H9 (cell line): ENCODE results near the gene NR4A2. TPM values are rescaled to one million over a fixed set of nuclear protein-coding genes. Genes with fewer than 3 reads are reported as not detected.

Source experiments
- DNase-seq: peaks from one replicate; pipeline ENCODE4 v3.0.0-alpha.2; 2017
- H2AFZ ChIP-seq: one replicate; pipeline ENCODE4 v1.6.1; 2013; ENCODE audit warnings: mild to moderate bottlenecking, low read length, control low read depth, moderate library complexity
- H2AK5ac ChIP-seq: 2 replicates; pipeline ENCODE4 v1.6.1; 2013; ENCODE audit warnings: low read length, control low read depth, mixed read lengths; ENCODE audit not compliant: insufficient read length
- H2BK120ac ChIP-seq: one replicate; pipeline ENCODE4 v1.6.1; 2013; ENCODE audit warnings: low read depth, mild to moderate bottlenecking, low read length, control low read depth, inconsistent platforms; ENCODE audit not compliant: poor library complexity, severe bottlenecking
- H2BK12ac ChIP-seq: 2 replicates; pipeline ENCODE4 v1.6.1; 2013; ENCODE audit warnings: low read length, control low read depth, mixed read lengths, low read depth; ENCODE audit not compliant: insufficient read length
- H2BK15ac ChIP-seq: 2 replicates; pipeline ENCODE4 v1.6.1; 2013; ENCODE audit warnings: low read depth, low read length, control low read depth
- H2BK20ac ChIP-seq: one replicate; pipeline ENCODE4 v1.6.1; 2013; ENCODE audit warnings: low read depth, mild to moderate bottlenecking, low read length, control low read depth, inconsistent platforms; ENCODE audit not compliant: poor library complexity, severe bottlenecking
- H2BK5ac ChIP-seq: 2 replicates; pipeline ENCODE4 v1.6.1; 2013; ENCODE audit warnings: low read length, control low read depth, mixed read lengths; ENCODE audit not compliant: insufficient read length
- H3K14ac ChIP-seq: 2 replicates; pipeline ENCODE4 v1.6.1; 2013; ENCODE audit warnings: low read length, control low read depth; ENCODE audit not compliant: insufficient read depth
- H3K18ac ChIP-seq: 2 replicates; pipeline ENCODE4 v1.6.1; 2013; ENCODE audit warnings: low read depth, mild to moderate bottlenecking, mixed read lengths, low read length, control low read depth; ENCODE audit not compliant: insufficient read length
- H3K23ac ChIP-seq: 2 replicates; pipeline ENCODE4 v1.6.1; 2013; ENCODE audit warnings: low read length, control low read depth, mixed read lengths, low read depth; ENCODE audit not compliant: insufficient read length
- H3K23me2 ChIP-seq: 2 replicates; pipeline ENCODE4 v1.6.1; 2013; ENCODE audit warnings: low read depth, mild to moderate bottlenecking, mixed read lengths, low read length, control low read depth; ENCODE audit not compliant: insufficient read length, poor library complexity, severe bottlenecking
- H3K27ac ChIP-seq: 2 replicates; pipeline ENCODE4 v1.5.1; 2013; ENCODE audit warnings: low read length, control low read depth, mixed read lengths, low read depth; ENCODE audit not compliant: insufficient read length
- H3K27me3 ChIP-seq: 2 replicates; pipeline ENCODE4 v1.6.1; 2013; ENCODE audit warnings: low read length, control low read depth, inconsistent platforms; ENCODE audit not compliant: insufficient read depth
- H3K4ac ChIP-seq: 2 replicates; pipeline ENCODE4 v1.6.1; 2013; ENCODE audit warnings: low read depth, mild to moderate bottlenecking, control low read depth, inconsistent platforms, low read length, moderate library complexity
- H3K4me1 ChIP-seq: 2 replicates; pipeline ENCODE4 v1.6.1; 2013; ENCODE audit warnings: low read length, control low read depth, inconsistent platforms; ENCODE audit not compliant: insufficient read depth
- H3K4me2 ChIP-seq: 2 replicates; pipeline ENCODE4 v1.6.1; 2013; ENCODE audit warnings: low read length, control low read depth, mixed read lengths; ENCODE audit not compliant: insufficient read length, insufficient read depth
- H3K56ac ChIP-seq: 2 replicates; pipeline ENCODE4 v1.6.1; 2013; ENCODE audit warnings: low read depth, mild to moderate bottlenecking, mixed read lengths, low read length, control low read depth; ENCODE audit not compliant: insufficient read length
- H3K79me1 ChIP-seq: 2 replicates; pipeline ENCODE4 v1.6.1; 2013; ENCODE audit warnings: low read depth, mild to moderate bottlenecking, moderate library complexity, low read length, control low read depth, inconsistent platforms; ENCODE audit not compliant: insufficient read depth, poor library complexity, severe bottlenecking
- H3K79me2 ChIP-seq: 2 replicates; pipeline ENCODE4 v1.6.1; 2013; ENCODE audit warnings: low read length, control low read depth, inconsistent platforms; ENCODE audit not compliant: insufficient read depth
- H3K9ac ChIP-seq: 2 replicates; pipeline ENCODE4 v1.6.1; 2013; ENCODE audit warnings: low read length, control low read depth, mixed read lengths; ENCODE audit not compliant: insufficient read length; ENCODE audit errors: extremely low read depth
- H3K9me3 ChIP-seq: one replicate; pipeline ENCODE4 v1.6.1; 2013; ENCODE audit warnings: low read depth, low read length, inconsistent platforms; ENCODE audit not compliant: control insufficient read depth
- H3T11ph ChIP-seq: one replicate; pipeline ENCODE4 v1.6.1; 2013; ENCODE audit warnings: mild to moderate bottlenecking, low read length, control low read depth, inconsistent platforms
- H4K20me1 ChIP-seq: one replicate; pipeline ENCODE4 v1.6.1; 2013; ENCODE audit not compliant: control insufficient read depth, insufficient read length, insufficient read depth
- H4K5ac ChIP-seq: 2 replicates; pipeline ENCODE4 v1.6.1; 2013; ENCODE audit warnings: low read depth, mild to moderate bottlenecking, mixed read lengths, low read length, control low read depth; ENCODE audit not compliant: insufficient read length
- H4K8ac ChIP-seq: replicated peaks from 2 replicates; pipeline ENCODE4 v1.6.1; 2013; ENCODE audit warnings: low read length, control low read depth, mixed read lengths, low read depth; ENCODE audit not compliant: insufficient read length
- H4K91ac ChIP-seq: 2 replicates; pipeline ENCODE4 v1.6.1; 2013; ENCODE audit warnings: low read depth, mild to moderate bottlenecking, moderate library complexity, mixed read lengths, low read length, control low read depth; ENCODE audit not compliant: insufficient read length
- H3K27ac Mint-ChIP-seq, 3 experiments: 2 replicates in 2 of 3; 3 replicates in 1 of 3; pipeline ENCODE4 v1.8.0; 2020 to 2021; ENCODE audit warnings: mixed read lengths in 3 of 3, mild to moderate bottlenecking in 1 of 3, moderate library complexity in 1 of 3
- H3K27me3 Mint-ChIP-seq: 2 replicates; pipeline ENCODE4 v1.8.0; 2021; ENCODE audit warnings: low read depth, mild to moderate bottlenecking, moderate library complexity, mixed read lengths
- H3K36me3 Mint-ChIP-seq, 3 experiments: 2 replicates in 2 of 3; 3 replicates in 1 of 3; pipeline ENCODE4 v1.8.0; 2020 to 2021; ENCODE audit warnings: low read depth in 3 of 3, mixed read lengths in 3 of 3; ENCODE audit not compliant: insufficient read depth in 1 of 3
- H3K4me1 Mint-ChIP-seq, 2 experiments: 2 replicates each; pipeline ENCODE4 v1.8.0; 2020; ENCODE audit warnings: mixed read lengths in 2 of 2
- H3K4me3 Mint-ChIP-seq, 2 experiments: 2 replicates in 1 of 2; 3 replicates in 1 of 2; pipeline ENCODE4 v1.8.0; 2020 to 2021; ENCODE audit warnings: mild to moderate bottlenecking in 2 of 2, mixed read lengths in 2 of 2, moderate library complexity in 1 of 2
- H3K9me3 Mint-ChIP-seq, 2 experiments: 2 replicates in 1 of 2; 3 replicates in 1 of 2; pipeline ENCODE4 v1.8.0; 2020; ENCODE audit warnings: mild to moderate bottlenecking in 2 of 2, mixed read lengths in 2 of 2, moderate library complexity in 1 of 2
- WGBS: extraction: QIAGEN DNeasy Blood & Tissue Kit; methylation state at CpG from one replicate; pipeline ENCODE4 v1.1.7; 2013; ENCODE audit warnings: missing lambda C conversion rate, low lambda C conversion rate, mixed read lengths; ENCODE audit not compliant: insufficient read length; ENCODE audit errors: extremely low coverage; 5-methylcytosine and 5-hydroxymethylcytosine counted together
- total RNA-seq: library from RNA; stranded (reverse); gene quantifications from 2 replicates; pipeline ENCODE4 v1.2.1, GENCODE V29; 2021
- TF ChIP-seq, protein P1 (sequence below): fragments of 200-600 bp; sonication (generic); conservative IDR thresholded peaks from 3 replicates; pipeline ENCODE4 v1.8.0; 2021; ENCODE audit warnings: antibody characterized with exemption, mild to moderate bottlenecking

NR4A2 gene
- total RNA-seq, 1 experiment from 2014 or later = 2.0 TPM

DNA sequence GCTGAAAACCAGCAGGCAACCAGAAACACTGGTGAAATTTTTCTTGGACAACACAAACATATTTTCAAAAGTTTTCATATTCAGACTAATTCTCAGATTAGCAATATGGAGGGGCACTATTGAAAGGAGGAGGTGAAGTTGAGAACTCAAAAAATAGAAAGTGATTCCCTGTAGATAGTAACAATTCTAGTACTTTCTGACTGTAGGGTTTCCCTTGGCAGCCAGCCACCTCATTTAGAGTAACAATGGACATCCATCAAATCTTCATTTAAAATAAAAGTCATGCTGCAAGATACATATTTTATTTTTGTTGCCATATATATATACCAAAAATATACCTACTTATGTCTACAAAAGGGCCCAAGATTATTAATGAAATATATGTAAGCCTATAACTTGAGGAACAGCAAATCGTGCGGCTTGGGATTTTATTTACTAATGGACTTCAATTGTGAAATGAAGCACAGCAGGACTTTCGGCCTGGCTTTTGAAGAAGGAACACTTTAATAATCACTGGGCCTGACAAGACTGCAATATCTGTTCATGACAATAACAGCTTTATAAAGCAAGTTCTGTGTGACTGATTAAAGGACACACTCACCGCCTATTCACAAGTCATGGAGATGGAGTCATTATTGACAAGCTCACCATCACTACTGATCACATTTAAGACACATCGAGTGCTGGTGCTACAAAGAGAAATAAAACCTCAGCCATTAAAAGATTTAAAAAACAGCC is 6.8 kb upstream of the NR4A2 start:
- Histone ChIP-seq H2BK15ac (no peak overlapping the region), H4K8ac (no peak overlapping the region), H2BK12ac (no peak overlapping the region), H3K9me3 (no peaks in the 10 kb centered on the region), H3K4ac (no peak overlapping the region), H4K5ac (no peak overlapping the region), H2AFZ (no peak overlapping the region), H4K20me1 (no peaks in the 10 kb centered on the region), H3K27me3 (no peaks in the 10 kb centered on the region), H3K23ac (no peak overlapping the region), H3T11ph (no peak overlapping the region), H2BK120ac (no peak overlapping the region), H3K9ac (no peak overlapping the region), H3K4me2 (no peak overlapping the region), H3K14ac (no peak overlapping the region), H2BK20ac (no peak overlapping the region), H4K91ac (no peak overlapping the region), H2AK5ac (no peak overlapping the region), H3K4me1 (no peaks in the 10 kb centered on the region; the same call in 1 of the 2 replicates), H3K79me2 (no peaks in the 10 kb centered on the region), H3K56ac (no peak overlapping the region), H3K18ac (no peak overlapping the region), H3K79me1 (no peaks in the 10 kb centered on the region), H2BK5ac (no peak overlapping the region), H3K27ac (no peak overlapping the region), H3K23me2 (peaks cover 17% of the 10 kb centered on the region)
- Mint-ChIP-seq H3K27ac (no peak overlapping the region), H3K27me3 (peaks cover 8% of the 10 kb centered on the region; the same call in 1 of the 2 replicates), H3K36me3 (no peaks in the 10 kb centered on the region; a peak in 1 of 7 replicates), H3K4me3 (no peak overlapping the region), H3K4me1 (peaks cover 39 to 41% of the 10 kb centered on the region in 2 experiments), H3K9me3 (no peaks in the 10 kb centered on the region; a peak in 1 of 5 replicates)
- WGBS = no CpG with 5 or more reads among the region's 5 CpGs
- TF ChIP-seq, protein P1, sequence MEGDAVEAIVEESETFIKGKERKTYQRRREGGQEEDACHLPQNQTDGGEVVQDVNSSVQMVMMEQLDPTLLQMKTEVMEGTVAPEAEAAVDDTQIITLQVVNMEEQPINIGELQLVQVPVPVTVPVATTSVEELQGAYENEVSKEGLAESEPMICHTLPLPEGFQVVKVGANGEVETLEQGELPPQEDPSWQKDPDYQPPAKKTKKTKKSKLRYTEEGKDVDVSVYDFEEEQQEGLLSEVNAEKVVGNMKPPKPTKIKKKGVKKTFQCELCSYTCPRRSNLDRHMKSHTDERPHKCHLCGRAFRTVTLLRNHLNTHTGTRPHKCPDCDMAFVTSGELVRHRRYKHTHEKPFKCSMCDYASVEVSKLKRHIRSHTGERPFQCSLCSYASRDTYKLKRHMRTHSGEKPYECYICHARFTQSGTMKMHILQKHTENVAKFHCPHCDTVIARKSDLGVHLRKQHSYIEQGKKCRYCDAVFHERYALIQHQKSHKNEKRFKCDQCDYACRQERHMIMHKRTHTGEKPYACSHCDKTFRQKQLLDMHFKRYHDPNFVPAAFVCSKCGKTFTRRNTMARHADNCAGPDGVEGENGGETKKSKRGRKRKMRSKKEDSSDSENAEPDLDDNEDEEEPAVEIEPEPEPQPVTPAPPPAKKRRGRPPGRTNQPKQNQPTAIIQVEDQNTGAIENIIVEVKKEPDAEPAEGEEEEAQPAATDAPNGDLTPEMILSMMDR = no peak
- DNase-seq = no peak
